ENCODE measurements around the gene ZMYND19.
"Not testable (repeated sequence)": the region's sequence is repeated elsewhere in the genome, so short reads cannot be mapped to it uniquely, and the experiment has no call there.

DNA sequence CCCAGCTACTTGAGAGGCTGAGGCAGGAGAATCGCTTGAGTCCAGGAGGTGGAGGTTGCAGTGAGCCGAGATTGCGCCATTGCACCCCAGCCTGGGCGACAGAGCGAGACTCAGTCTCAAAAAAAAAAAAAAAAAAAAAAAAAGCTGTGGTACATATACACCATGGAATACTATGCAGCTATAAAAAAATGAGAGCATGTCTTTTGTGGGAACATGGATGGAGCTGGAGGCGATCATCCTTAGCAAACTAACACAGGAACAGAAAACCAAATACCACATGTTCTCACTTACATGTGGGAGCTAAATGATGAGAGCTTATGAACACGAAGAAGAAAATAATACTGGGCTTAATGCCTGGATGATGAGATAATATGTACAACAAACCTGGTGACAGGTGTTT lies 6.3 kb upstream of the ZMYND19 start:
- TF ChIP-seq RFX5 (IDR thresholded peaks at IDR 0.05; ENCODE audit: low read depth, low read length): not testable (repeated sequence)
- TF ChIP-seq, protein P1, sequence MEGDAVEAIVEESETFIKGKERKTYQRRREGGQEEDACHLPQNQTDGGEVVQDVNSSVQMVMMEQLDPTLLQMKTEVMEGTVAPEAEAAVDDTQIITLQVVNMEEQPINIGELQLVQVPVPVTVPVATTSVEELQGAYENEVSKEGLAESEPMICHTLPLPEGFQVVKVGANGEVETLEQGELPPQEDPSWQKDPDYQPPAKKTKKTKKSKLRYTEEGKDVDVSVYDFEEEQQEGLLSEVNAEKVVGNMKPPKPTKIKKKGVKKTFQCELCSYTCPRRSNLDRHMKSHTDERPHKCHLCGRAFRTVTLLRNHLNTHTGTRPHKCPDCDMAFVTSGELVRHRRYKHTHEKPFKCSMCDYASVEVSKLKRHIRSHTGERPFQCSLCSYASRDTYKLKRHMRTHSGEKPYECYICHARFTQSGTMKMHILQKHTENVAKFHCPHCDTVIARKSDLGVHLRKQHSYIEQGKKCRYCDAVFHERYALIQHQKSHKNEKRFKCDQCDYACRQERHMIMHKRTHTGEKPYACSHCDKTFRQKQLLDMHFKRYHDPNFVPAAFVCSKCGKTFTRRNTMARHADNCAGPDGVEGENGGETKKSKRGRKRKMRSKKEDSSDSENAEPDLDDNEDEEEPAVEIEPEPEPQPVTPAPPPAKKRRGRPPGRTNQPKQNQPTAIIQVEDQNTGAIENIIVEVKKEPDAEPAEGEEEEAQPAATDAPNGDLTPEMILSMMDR (conservative IDR thresholded peaks at IDR 0.05; ENCODE audit: low read depth, low read length): not testable (repeated sequence)
